NCI-H2029 (cell line): ENCODE results near the gene BCL2L12.

Experiments
- DNase-seq: peaks from one replicate; lab custom pipeline; 2025; lab: John Stamatoyannopoulos, UW

The BCL2L12 gene

DNA sequence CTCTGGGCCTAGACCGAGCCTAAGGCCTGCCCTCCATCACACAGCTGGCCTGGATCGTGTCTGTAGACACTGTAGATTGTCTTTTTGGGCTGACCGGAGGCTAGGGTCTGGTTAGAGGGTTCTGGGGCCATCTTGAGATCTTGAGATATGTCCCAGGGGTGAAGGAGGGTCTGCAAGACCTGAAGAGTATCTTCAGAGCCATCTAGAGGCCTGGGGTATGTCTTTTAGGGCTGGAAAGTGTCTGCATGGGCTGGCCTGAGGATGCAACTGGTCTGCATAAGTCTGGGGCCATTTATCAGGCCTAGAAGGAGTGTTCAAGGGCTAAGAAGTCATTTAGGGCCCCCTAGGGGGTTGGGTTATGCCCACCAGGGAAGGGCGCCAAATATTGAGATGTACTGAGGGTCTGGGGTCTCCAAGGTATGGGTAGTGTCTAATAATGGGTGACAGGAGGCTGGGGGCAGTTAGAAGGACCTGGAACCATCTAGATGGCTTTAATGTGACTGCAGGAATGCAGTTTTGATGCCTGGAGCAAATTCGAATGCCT, 23.2 kb upstream of the BCL2L12 start:
- no peak for DNase-seq

- no peak for DNase-seq
Observed at GRCh38 chr19:49643466-49643865, 22.3 kb upstream of the BCL2L12 start.

- DNase-seq = no peak
Observed at GRCh38 chr19:49645592-49645991, 20.1 kb upstream of the BCL2L12 start.

- no peak for DNase-seq
Observed at GRCh38 chr19:49645995-49646394, 19.7 kb upstream of the BCL2L12 start.

- no peak for DNase-seq
Observed at GRCh38 chr19:49646586-49646985, 19.1 kb upstream of the BCL2L12 start.

- no peak for DNase-seq
Observed at GRCh38 chr19:49651029-49651819, 14.5 kb upstream of the BCL2L12 start.

DNA sequence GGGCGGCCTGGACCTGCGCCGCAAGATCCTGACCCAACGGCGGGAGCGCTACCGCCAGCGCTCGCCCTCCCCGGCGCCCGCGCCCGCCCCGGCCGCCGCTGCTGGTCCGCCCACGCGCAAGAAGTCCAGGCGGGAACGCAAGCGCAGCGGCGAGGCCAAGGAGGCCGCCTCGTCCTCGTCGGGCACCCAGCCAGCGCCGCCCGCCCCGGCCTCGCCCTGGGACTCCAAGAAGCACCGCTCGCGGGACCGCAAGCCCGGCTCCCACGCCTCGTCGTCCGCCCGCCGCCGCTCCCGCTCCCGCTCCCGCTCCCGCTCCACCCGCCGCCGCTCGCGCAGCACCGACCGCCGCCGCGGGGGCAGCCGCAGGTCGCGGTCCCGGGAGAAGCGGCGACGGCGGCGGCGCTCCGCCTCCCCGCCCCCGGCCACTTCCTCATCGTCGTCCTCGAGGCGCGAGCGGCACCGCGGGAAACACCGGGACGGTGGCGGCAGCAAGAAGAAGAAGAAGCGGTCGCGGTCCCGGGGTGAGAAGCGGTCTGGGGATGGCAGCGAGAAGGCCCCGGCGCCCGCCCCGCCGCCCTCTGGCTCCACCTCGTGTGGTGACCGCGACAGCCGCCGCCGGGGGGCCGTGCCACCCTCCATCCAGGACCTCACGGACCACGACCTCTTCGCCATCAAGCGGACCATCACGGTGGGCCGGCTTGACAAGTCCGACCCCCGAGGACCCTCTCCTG, 13.7 kb upstream of the BCL2L12 start:
- no peak for DNase-seq

GRCh38 chr19:49652551-49653465, 12.9 kb upstream of the BCL2L12 start:
- DNase-seq = no peak

GRCh38 chr19:49653466-49653806, 12.3 kb upstream of the BCL2L12 start:
- DNase-seq = no peak

DNA sequence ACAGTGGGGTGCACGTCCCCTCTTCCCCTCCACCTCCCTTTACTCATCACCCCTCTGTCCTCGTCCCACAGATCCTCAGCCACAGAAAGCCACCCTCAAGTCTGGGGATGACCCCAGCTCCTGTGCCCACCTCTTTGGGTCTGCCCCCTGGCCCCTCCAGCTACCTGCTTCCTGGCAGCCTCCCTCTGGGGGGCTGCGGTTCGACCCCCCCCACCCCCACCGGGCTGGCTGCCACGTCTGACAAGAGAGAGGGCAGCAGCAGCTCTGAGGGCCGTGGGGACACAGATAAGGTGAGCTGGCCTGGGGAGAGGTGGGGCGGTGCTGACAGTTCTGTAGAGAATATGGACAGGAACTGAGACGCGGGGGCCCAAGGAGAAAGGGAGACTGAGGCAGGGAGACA, 11.2 kb upstream of the BCL2L12 start:
- no peak for DNase-seq

GRCh38 chr19:49655570-49656455, 9.9 kb upstream of the BCL2L12 start:
- DNase-seq = no peak

- no peak for DNase-seq
Observed at GRCh38 chr19:49656456-49657109, 9.2 kb upstream of the BCL2L12 start.

- no peak for DNase-seq
Observed at GRCh38 chr19:49657493-49658138, 8.1 kb upstream of the BCL2L12 start.

DNA sequence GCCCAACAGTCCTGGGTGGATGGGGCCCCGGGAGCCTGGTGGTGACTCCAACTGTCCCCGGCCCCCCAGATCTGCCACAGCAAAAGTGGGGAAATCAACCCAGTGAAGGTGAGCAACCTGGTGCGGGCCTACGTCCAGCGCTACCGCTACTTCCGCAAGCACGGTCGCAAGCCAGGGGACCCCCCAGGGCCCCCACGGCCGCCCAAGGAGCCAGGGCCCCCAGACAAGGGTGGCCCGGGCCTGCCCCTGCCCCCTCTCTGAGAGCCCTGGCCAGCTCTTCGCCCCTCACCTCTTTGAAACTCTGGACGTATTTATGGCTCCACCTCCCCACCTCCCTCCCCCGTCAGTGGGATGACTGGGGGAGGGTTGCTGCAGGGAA, 7.6 kb upstream of the BCL2L12 start:
- DNase-seq = no peak

GRCh38 chr19:49658566-49659442, 6.9 kb upstream of the BCL2L12 start:
- DNase-seq = no peak

DNA sequence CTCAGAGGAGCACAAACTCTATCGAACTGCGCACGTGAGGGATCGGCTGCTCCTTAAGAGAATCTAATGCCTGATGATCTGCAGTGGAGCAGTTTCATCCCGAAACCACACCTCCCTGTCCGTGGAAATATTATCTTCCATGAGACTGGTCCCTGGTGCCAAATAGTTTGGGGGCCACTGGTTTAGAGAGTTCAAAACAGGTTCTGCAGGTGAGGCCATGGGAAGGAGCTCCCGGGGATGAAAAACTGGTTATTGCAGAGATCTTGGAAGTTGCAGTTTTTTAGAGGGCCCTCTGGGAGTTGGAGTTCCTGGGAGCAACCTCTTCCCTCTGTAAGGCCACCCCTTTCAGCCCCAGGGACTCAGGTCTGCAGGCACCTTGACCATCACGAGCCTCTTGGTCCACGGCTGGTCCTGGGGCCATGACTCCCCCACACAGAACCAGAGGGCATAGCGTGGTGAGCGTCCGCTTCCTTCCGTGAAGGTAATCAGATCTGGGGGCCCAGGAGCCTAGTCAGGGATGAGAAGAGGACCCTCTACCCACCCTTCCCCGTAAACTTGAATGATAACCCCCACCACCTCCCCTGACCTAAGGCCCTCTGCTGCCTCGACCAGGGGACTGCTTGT, 5.3 kb upstream of the BCL2L12 start:
- no peak for DNase-seq

DNA sequence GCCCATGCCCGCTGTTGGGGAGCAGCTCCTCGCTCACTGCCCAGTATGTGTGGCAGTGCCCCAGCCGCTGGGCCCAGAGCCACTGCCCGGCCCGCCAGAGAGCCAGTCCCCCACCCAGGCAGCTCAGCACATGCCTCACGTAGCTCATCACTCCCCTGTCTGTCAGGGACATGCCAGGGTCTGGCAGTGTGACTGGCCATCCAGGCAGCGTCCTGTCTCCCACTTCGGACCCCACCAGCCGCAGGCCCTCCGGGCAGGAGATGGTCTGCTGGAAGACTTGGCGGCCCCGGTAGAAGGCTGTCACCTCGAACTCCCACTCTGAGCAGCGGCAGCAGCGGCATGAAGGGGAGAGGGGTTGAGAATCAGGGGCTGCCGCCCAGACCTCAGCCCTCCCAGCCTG, 3.7 kb upstream of the BCL2L12 start:
- DNase-seq = no peak

GRCh38 chr19:49663224-49663623, 2.5 kb upstream of the BCL2L12 start:
- no peak for DNase-seq
